Measurements from ENCODE around the gene ENTHD1.

- TF ChIP-seq POLR2A (IDR thresholded peaks at IDR 0.05): no peak
- TF ChIP-seq, protein P1, sequence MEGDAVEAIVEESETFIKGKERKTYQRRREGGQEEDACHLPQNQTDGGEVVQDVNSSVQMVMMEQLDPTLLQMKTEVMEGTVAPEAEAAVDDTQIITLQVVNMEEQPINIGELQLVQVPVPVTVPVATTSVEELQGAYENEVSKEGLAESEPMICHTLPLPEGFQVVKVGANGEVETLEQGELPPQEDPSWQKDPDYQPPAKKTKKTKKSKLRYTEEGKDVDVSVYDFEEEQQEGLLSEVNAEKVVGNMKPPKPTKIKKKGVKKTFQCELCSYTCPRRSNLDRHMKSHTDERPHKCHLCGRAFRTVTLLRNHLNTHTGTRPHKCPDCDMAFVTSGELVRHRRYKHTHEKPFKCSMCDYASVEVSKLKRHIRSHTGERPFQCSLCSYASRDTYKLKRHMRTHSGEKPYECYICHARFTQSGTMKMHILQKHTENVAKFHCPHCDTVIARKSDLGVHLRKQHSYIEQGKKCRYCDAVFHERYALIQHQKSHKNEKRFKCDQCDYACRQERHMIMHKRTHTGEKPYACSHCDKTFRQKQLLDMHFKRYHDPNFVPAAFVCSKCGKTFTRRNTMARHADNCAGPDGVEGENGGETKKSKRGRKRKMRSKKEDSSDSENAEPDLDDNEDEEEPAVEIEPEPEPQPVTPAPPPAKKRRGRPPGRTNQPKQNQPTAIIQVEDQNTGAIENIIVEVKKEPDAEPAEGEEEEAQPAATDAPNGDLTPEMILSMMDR (IDR thresholded peaks at IDR 0.05): no peak
Measured at GRCh38 chr22:39712751-39713525, 180.6 kb downstream of the ENTHD1 start.

Measured in tibial nerve (tissue), 3 donors.